ENCODE measurements around the gene NTM.

The NTM gene

DNA sequence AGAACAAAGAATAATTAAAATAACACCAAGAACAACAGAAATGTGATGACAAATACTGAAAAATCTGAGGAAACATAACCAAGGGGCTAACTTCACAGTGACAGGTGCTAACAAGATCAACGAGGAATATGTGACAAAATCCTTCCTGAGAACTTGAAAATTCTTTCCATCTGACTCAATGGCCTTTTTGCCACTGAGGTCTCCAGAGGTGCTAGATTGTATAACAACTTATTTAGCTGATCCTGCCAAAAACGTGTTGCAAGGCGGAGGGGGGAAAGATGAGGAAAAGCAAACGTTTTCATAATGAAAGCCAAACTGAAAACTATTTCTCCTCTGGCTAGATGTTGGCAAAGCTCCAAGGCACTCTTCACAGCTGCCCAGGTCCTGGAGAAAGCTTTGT, 364.5 kb downstream of the NTM start:
- DNase-seq (ENCODE audit: low read depth), result no peak

- DNase-seq (ENCODE audit: low read depth), result no peak
These were observed 366.9 kb downstream of the NTM start for GRCh38 chr11:131737357-131737756.

DNA sequence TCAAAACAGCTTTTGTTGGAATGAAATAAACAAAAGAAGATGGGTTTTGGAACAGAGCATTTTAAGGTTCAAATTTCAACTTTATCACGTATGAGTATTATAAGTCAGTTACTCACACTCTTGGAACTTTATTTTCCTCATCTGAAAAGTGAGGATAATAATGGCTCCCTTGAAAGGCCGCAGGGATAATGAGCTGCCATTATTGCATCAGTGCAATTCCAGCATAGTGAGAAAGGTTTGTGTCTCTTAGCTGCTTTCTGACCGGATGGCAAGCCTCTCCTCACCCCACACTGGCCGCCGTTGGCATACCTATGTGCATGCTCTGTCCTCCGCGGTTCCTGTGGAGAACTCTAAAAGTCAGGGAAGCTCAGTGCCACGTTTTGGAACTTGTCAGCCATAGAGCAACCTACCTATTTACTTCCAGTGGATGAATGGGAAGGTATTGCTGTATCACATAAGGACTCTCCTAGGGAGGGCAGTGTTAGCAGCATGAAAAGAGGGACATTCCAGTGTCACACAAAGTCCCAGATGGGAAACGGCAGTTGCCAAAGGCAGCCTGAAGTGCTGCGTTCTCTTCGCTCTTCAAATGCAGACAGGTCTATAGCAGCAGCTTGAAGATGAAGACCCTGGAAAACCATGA, 368.9 kb downstream of the NTM start:
- no peak for DNase-seq (ENCODE audit: low read depth)

GRCh38 chr11:131744847-131745246, 374.4 kb downstream of the NTM start:
- no peak for DNase-seq (ENCODE audit: low read depth)

GRCh38 chr11:131745405-131745804, 375.0 kb downstream of the NTM start:
- DNase-seq (ENCODE audit: low read depth), result no peak

- no peak for DNase-seq (ENCODE audit: low read depth)
These were observed 375.8 kb downstream of the NTM start for GRCh38 chr11:131746201-131746600.

DNA sequence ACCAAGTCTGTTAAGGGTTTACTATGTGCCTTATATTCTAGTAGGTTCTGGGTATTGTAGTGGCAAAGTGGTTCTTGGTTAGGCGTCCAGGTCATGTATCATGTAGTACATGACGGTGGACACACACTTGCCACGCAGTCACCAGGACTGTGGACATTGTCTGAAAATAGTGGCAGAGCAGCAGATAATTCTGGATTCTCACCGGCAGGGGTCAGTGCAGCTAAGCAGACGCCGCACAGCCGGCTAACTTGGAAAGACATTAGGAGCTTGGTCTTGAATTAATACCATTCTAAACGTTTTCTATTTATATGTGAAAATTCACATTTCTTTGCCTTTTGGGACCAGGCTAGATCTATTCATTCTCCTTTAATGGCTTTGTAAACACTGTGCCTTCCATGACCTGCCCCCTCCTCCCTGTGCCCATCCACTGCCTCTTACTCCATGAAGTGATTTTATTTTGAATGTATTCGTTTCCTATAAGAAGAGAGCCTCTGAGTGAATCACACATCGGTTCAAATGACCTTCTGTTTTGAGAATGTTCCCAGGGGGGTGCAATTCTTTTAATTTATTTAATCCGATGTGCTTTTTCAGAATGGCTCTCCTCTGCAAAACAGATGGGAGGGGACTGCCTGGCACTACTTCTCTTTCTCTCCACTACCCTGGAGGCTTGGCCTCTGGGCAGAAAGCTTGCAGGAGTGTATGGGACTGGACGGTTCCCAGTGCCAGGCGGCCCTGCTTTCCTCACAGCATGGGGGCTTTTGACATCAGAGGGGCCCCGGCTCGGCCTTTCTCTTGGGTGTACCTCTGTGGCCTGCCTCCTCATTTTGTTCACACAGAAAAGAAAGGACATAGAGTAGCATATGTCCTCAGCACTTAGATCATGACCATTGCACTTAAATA, 378.0 kb downstream of the NTM start:
- peak; percentile 47 for DNase-seq (ENCODE audit: low read depth)

GRCh38 chr11:131749101-131749500, 378.7 kb downstream of the NTM start:
- peak; percentile 91 for DNase-seq (ENCODE audit: low read depth)

- no peak for DNase-seq (ENCODE audit: low read depth)
These were observed 379.7 kb downstream of the NTM start for GRCh38 chr11:131750152-131750551.

DNA sequence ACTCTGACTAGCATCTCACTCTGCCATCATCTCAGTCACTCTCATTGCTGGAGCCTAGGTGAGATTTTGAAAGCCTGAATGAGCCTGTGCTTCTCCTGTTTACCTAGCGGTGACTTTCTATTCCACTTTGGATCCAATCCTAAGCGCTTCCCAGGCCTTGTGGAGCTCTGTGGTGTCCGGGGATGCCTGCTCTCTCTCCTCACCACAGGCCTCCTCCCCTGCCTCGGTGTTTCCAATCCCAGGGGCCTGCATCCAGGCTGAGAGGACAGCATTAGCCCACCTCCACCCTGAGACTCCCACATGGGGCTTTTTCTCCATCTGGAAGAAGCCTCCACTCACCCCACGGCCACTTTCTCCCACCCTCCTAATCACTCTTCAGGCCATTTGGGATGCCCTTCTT, 380.3 kb downstream of the NTM start:
- no peak for DNase-seq (ENCODE audit: low read depth)

- no peak for DNase-seq (ENCODE audit: low read depth)
These were observed 384.3 kb downstream of the NTM start for GRCh38 chr11:131754671-131755070.

GRCh38 chr11:131756479-131757110, 386.2 kb downstream of the NTM start:
- peak; percentile 56 for DNase-seq (ENCODE audit: low read depth)

DNA sequence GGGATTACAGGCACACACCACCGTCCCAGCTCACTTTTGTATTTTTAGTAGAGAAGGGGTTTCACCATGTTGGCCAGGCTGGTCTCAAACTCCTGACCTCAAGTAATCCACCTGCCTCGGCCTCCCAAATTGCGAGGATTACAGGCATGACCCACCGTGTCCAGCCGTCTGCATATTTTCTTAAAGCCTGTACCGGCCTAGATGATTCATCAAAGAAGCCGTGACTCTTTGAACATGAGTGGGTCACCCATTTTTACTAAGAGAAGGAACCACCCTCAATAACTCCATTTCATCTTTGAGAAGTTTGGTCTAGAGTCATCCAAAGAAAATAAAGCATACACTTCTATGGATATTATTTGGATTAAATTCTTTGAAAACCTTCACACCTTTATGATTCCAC, 388.3 kb downstream of the NTM start:
- no peak for DNase-seq (ENCODE audit: low read depth)

DNA sequence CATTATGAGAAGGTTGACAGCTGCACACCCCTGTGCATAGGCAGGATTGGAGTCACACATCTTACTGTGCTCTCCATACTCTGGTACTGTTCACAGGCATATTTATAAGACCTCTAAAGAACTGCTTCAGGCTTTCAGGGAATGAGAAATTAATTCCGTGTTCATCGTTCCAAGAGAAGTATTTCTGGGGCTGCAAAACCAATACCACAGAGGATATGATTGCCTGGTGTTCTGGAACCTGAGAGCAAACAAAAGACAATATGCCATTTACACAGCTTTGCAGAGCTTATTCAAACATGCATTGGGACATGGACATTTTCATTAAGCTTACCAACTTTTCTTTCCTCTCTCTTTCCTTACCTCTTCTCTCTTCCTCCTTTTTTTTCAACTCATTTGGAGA, 388.7 kb downstream of the NTM start:
- no peak for DNase-seq (ENCODE audit: low read depth)

GRCh38 chr11:131760091-131761061, 390.0 kb downstream of the NTM start:
- DNase-seq (ENCODE audit: low read depth), result peak; percentile 87

DNA sequence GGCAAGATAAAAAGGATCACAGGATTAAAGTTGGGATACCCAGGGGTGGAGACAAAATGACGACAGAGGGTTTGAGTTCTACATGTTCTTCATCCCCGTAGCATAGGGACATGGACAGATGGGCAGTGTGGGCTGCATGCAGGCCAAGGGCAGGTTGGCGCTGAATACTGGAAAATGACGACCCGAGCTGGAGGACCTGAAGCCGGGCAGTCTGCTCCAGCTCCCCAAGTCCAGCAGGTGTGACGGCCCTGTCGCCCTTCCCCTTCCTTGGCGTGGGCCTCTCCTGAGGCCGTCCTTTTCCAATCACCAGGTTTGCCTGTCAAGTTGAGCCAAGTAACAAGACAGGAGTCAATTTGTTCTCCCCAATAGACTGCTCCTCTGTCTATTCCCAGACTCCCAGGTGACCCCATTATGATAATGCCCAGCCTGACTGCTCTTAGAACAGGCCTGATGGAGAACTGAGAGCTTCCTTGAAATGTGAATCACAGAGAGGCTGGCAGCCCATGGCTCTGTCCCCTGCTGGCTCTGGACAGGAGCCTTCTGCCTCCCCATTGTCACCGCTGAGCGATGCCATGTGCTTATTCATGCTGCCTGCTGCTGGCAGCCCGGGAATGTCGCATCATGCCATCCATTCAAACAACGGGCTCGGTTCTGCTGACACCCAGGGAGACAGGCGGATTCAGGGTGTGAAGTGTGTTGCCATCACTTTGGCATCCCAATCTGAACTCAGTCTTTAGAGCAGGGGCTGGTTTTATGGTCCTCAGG, 392.1 kb downstream of the NTM start:
- no peak for DNase-seq (ENCODE audit: low read depth)

DNA sequence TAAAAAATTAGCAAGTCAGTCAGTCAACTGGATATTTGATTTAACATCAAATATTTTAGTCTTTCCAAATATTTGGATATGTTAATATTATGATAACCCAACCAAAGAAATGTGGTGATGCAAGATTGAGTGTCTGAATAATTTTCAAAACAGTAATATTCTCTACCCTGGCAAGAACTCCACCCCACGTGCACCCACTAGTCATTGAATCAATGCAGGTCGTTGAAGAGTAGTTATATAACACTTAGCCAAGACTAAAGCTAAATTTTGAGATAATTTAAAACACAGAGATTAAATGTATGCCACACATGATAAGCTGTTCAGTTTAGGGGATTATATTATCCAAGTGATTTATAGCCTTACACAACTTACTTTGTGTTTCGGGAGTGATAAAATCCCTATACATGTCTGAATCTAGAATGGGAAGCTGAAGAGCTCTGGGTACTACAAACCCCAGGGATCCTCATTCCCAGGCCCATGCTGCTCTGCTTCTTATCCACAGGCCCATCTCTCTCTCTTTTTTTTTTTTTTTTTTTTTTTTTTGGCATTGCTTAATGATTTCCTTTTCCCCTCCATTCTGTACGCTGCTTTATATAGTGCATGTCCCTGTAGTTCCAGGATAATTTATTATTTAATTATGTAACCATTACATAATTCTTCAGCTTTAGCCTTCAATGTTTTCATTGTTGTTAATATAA, 392.9 kb downstream of the NTM start:
- DNase-seq (ENCODE audit: low read depth), result no peak

DNA sequence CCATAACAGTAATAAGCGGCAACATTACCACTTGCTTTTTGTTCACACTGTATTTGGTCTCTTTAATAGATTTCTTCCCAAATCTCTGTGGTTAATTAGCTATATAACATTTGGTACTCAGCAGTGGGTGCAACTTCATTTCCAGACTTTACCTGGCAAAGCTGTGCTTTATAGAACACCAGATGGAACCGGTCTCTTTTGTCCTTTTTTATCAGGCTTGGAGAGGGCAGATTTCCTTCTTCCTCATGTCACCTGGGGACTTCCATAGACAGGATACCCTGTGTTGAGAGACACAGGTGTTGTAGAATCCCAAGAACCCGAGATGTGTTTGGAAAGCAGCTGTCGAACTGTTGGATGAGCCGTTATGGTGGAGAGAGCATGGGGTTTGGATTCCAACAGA, 393.7 kb downstream of the NTM start:
- no peak for DNase-seq (ENCODE audit: low read depth)

- no peak for DNase-seq (ENCODE audit: low read depth)
These were observed 394.2 kb downstream of the NTM start for GRCh38 chr11:131764649-131765048.

DNA sequence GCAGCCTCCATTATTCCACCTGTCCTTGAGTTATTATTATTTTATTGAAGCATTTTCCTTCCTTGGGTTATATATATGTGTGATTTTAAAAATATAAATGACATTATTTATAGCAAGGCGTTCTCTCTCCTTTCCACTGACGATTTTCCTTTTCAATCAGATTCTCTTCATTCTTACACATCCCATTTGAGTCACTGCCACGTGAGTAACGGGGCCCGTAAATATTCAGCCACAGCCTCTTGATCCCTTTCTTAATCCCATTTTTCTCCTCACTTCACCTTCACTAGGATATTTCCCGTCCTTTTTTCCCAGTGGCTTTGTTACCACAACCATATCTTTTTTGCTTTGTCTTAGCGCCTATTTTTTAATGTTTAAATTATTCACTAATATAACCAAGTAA, 396.2 kb downstream of the NTM start:
- DNase-seq (ENCODE audit: low read depth), result no peak

DNA sequence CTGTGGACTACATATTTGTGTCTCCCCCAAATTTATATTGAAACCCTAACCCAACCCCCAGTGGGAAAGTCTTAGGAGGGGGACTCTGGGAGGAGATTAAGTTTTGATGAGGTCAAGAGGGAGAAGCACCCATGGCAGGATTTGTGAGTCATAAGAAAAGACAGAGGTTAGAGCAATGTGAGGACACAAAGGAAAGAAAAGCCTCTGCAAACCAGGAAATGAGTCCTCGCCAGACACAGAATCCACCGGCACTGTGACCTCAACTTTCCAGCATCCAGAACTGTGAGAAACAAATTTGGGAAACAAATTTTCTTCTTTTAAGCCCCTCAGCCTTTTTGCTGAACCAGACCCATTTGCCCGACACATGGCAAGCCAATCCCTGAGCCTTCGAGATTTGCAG, 397.0 kb downstream of the NTM start:
- no peak for DNase-seq (ENCODE audit: low read depth)

Data from GM04504 (cell line).